Limb (tissue), 2 donors: ENCODE data around the gene CLIP2.
"Not testable (repeated sequence)": the region's sequence is repeated elsewhere in the genome, so short reads cannot be mapped to it uniquely, and the experiment has no call there.

ENCODE experiments used
- DNase-seq, 2 donors: peaks; one replicate each; pipeline ENCODE4 v3.0.0-alpha.2; 2016; ENCODE audit errors: extremely low spot score in 2 of 2

Gene CLIP2

GRCh38 chr7:74332373-74333176 lies 43.4 kb downstream of the CLIP2 start:
- no peak for DNase-seq

DNA sequence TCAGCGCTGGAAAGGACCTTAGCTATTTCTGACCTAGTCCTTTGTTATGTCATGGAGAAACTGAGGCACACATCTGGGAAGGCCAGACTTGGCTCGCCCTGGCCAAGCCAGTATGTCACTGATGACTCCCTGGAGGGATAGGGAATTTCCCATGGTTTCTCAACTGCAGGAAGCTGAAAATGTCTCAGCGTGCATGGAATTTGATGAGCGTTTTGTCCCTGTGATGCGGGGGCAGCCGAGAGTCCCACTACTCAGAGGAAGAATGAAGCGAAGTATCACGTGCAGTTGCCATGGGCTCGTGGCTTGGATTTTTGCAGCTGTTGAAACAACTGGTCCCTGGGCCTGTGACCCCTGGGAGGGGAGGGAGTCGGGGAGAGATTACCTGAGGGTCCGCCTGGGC lies 44.8 kb downstream of the CLIP2 start:
- DNase-seq, result peak in 1 of 2 donors; percentile 46

DNA sequence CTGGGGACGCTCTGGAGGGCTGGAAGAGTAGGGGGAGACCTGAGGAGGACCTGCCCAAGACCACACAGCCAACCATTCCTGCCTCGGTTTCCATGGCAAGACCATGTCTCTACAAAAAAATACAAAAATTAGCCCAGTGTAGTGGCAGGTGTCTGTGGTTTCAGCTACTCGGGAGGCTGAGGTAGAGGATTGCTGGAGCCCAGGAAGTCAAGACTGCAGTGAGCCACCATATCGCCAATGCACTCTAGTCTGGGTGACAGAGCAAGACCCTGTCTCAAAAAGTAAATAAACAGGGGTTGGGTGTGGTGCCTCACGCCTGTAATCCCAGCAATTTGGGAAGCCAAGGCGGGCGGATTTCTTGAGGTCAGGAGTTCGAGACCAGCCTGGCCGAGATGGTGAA lies 48.7 kb downstream of the CLIP2 start:
- no peak for DNase-seq

DNA sequence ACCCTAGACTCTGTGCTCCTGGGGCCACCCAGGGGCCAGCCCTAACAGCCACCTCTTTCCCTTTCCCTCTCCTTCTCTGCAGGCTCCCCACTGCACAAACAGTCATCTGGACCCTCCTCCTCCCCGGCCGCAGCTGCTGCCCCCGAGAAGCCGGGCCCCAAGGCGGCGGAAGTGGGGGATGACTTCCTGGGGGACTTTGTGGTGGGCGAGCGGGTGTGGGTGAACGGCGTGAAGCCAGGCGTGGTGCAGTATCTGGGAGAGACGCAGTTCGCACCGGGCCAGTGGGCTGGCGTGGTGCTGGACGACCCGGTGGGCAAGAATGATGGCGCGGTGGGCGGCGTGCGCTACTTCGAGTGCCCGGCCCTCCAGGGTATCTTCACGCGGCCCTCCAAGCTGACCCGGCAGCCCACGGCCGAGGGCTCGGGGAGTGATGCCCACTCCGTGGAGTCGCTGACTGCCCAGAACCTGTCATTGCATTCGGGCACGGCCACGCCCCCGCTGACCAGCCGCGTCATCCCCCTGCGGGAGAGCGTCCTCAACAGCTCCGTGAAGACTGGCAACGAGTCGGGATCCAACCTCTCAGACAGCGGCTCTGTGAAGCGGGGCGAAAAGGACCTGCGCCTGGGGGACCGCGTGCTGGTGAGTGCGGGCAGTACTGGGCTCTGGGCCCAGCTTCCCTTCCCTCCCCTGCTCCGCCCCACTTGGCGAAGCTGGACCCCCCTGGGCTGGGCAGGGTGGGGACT lies 49.3 kb downstream of the CLIP2 start:
- no peak for DNase-seq

- not testable (repeated sequence) for DNase-seq
Measured at GRCh38 chr7:74339648-74340047, 50.4 kb downstream of the CLIP2 start.

- DNase-seq, result no peak
Measured at GRCh38 chr7:74343281-74344131, 54.3 kb downstream of the CLIP2 start.

DNA sequence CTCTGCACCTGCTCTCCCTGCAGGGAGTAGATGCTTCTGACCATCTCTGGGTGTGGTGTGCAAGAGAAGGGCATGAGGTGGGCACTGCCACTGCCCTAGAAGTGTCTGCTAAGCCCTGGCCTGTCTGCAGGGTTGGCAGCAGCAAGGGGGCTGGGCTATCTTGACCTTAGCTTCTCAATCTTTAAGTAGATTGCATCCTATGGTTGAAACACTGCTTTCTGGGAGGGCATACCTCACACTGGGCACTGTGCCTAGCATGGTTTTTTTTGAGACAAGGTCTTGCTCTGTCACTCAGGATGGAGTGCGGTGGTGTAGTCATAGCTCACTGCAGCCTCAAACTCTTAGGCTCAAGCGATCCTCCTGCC lies 54.9 kb downstream of the CLIP2 start:
- DNase-seq, result no peak

DNA sequence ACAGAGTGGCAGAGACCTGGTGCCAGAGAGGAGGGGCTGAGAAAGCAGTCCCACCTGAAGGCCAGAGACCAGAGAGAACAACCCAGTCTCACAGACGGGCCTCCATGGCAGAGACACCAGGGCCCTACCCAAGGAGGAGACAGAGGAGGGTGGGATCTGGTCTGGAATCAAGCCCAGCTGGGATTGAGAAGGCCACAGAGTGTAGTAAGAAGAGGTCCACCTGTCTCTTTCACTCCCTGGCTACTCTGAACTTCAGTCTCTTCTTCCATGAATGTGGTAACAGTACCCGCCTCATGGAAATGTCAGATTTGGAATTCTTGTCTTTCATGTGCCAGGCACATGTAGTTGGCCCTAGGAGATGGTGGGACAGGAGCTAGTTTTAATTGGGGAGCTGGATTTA lies 55.6 kb downstream of the CLIP2 start:
- DNase-seq, result no peak

DNA sequence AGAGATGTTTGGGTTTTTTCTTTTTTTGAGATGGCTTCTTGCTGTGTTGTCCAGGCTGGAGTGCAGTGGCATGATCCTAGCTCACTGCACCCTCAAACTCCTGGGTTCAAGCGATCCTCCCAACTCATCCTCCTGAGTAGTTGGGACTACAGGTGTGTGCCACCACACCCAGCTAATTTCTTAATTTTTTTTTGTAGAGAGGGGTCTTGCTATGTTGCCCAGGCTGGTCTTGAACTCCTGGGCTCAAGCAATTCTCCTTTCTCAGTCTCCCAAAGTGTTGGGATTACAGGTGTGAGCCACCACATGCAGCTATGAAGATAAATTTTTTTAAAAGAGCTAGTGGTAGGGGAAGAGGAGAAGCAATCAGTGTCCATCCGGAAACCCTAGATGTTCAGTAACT lies 56.8 kb downstream of the CLIP2 start:
- no peak for DNase-seq

- no peak for DNase-seq
Measured at GRCh38 chr7:74349621-74350020, 60.4 kb downstream of the CLIP2 start.

- no peak for DNase-seq
Measured at GRCh38 chr7:74350751-74351150, 61.5 kb downstream of the CLIP2 start.

- no peak for DNase-seq
Measured at GRCh38 chr7:74351836-74352235, 62.6 kb downstream of the CLIP2 start.

- DNase-seq, result not testable (repeated sequence)
Measured at GRCh38 chr7:74352551-74353138, 63.4 kb downstream of the CLIP2 start.

DNA sequence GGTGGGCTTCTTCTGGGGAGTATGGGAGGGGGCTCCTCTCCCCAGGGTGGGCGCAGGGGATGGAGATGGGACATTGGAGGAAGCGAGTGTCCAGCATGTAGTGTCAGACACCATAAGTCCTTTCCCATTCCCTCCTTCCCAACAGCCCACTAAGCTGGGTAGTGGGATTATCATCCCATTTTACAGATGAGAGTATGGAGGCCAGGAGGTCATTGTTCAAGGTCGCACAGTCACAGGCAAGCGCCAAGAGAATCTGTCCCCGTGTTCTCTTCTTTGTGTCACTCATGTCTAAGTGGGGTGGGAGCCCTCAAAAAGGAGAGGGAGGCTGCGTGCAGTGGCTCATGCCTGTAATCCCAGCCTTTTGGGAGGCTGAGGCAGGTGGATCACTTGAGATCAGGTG lies 64.8 kb downstream of the CLIP2 start:
- no peak for DNase-seq

DNA sequence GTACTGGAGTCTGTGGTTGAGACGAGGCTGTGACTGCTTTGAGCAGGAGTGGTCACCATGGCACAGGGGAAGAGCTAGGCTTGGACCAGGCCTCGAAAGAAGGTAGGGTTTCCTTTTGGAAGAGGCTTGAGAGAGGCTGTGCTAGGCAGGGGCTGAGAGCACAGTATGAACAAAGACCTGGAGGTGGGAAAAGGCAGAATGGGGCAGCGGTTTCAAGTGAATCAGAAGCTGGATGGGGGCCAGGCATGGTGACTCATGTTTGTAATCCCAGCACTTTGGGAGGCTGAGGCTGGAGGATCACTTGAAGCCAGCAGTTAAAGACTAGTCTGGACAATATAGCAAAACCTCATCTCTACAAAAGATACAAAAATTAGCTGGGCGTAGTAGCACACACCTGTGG lies 65.9 kb downstream of the CLIP2 start:
- no peak for DNase-seq

DNA sequence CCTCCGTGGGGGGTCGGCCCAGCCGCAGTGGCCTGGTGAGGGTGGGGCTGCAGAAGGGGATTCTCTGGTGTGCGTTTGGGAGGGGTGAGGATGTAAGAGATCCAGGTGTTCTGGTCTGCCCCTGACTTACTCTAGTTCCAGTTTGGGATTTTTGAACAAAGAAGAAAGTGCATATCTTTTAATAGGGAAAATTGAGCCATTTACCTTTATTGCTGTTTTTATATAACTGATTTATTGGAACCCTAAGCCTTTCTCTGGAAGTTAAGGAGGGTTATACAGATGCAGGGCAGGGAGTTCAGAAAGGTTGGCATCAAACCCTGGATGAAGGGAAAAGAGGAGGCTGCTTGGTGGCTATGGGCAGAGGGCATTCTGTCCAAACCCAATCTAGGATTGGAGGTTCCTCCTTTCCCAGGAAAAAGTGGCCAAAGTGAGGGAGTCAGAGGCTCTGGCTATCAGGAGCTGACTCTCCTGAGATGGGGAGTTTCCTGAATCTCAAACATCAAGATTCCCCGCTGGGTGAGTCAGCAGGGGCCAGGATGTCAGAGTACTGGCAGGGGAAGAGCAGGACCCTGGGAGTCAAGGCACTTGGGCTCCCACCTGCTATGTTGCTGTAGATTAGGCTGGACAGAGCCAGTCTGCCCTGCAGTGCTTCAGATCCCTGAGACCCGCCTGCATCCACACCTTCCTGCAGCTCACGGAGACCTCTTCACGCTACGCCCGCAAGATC lies 67.5 kb downstream of the CLIP2 start:
- no peak for DNase-seq

- DNase-seq, result no peak
Measured at GRCh38 chr7:74360008-74360407, 70.8 kb downstream of the CLIP2 start.

- DNase-seq, result no peak
Measured at GRCh38 chr7:74362266-74362665, 73.1 kb downstream of the CLIP2 start.

DNA sequence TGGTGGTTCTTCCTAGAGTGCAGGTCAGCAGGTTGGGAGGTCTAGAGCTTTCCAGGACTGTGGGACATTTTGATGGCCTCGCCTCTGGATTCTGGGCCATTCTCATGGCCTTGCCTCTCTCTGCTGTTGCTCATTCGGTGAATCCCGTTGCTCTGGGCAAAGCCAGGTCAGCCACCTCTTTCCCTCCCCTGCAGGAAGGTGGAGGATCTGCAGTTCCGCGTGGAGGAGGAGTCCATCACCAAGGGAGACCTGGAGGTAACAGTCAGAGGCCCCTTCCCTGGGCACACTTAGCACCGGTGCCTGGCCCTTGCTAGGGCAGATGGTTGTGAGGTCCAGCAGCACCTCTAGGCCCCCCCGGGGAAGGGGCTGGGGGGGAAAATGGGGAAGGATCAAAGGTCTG lies 74.9 kb downstream of the CLIP2 start:
- DNase-seq, result no peak

- peak; percentile 67 to 72 for DNase-seq
Measured at GRCh38 chr7:74365322-74366022, 76.3 kb downstream of the CLIP2 start.
